SH-SY5Y (cell line): ENCODE measurements around the gene FRAT1.

Experiments
- GATA2 ChIP-seq: IDR thresholded peaks from 2 replicates; pipeline ENCODE4 v1.6.1; 2011; ENCODE audit warnings: mild to moderate bottlenecking, low read depth, low read length
- GATA3 ChIP-seq: IDR thresholded peaks from 2 replicates; pipeline ENCODE4 v1.6.1; 2011; ENCODE audit warnings: low read depth, mild to moderate bottlenecking, low read length, moderate library complexity

The FRAT1 gene

GRCh38 chr10:97298223-97298571 is 20.9 kb upstream of the FRAT1 start:
- TF ChIP-seq GATA3 (no peak), GATA2 (no peak)

- TF ChIP-seq GATA3, result no peak
- no peak for TF ChIP-seq GATA2
These were observed 18.1 kb upstream of the FRAT1 start for GRCh38 chr10:97300980-97301379.

GRCh38 chr10:97302088-97302791 is 16.8 kb upstream of the FRAT1 start:
- TF ChIP-seq GATA2 (no peak), GATA3 (no peak)

GRCh38 chr10:97307441-97307840 is 11.6 kb upstream of the FRAT1 start:
- TF ChIP-seq GATA2 (no peak), GATA3 (no peak)

DNA sequence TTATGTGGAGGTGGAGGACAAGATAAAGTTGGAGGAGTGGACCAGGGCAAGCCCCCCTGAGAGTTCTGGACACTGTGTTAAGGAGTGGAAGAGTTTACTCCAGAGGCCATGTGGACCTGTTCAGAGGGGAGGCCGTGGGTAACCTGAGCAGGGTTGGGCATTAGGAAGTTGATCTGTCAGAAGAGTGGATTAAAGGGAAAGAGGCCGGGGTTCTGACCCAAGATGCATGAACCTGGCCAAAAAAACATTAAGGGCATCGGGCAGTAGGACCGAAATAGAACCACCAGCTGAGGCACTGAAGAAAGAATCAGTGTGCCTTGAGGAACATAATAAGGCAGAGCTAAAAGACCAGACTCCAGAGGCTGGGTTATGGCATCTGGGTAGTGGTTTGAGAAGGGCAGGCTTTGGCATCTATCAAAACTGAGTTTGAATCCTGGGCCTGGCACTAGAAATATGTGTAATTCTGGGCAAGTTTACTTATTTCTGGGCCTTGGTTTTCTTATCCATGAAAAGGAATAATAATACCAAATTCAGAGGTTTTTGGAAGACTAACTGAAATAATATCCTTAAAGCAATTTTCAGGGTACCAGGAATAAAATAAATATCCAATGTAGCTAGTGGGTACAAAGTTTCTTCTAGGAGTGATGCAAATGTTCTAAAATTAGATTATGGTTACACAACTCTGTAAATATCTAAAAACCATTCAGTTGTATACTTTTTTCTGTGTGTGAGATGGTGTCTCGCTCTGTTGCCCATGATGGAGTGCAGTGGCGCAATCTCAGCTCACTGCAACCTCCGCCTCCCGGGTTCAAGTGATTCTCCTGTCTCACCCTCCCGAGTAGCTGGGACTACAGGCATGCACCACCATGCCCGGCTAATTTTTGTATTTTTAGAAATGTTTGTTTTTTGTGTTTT is 10.9 kb upstream of the FRAT1 start:
- TF ChIP-seq GATA2, result no peak
- TF ChIP-seq GATA3, result no peak

- TF ChIP-seq GATA2 (no peak), GATA3 (no peak)
These were observed 7.9 kb upstream of the FRAT1 start for GRCh38 chr10:97311111-97311626.

- TF ChIP-seq GATA3 (no peak), GATA2 (no peak)
These were observed 6.2 kb upstream of the FRAT1 start for GRCh38 chr10:97312897-97313296.

GRCh38 chr10:97314671-97315070 is 4.4 kb upstream of the FRAT1 start:
- no peak for TF ChIP-seq GATA3
- TF ChIP-seq GATA2, result no peak

DNA sequence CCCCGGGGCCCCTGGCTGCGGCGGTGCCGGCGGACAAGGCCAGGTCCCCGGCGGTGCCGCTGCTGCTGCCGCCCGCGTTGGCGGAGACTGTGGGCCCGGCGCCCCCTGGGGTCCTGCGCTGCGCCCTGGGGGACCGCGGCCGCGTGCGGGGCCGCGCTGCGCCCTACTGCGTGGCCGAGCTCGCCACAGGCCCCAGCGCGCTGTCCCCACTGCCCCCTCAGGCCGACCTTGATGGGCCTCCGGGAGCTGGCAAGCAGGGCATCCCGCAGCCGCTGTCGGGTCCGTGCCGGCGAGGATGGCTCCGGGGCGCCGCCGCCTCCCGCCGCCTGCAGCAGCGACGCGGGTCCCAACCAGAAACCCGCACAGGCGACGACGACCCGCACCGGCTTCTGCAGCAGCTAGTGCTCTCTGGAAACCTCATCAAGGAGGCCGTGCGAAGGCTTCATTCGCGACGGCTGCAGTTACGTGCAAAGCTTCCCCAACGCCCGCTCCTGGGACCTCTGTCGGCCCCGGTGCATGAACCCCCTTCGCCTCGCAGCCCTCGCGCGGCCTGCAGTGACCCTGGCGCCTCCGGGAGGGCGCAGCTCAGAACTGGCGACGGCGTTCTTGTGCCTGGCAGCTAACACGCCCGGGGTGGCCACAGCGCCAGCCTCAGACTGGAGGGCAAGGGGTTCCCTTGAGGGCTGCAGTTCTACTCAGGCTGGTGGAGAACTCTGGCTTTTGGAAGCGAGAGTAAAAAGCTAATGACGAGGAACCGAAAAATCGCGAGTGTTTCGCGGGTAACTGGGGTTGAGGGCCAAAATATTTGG is 804 bp downstream of the FRAT1 start:
- TF ChIP-seq GATA2 (no peak), GATA3 (no peak)

- no peak for TF ChIP-seq GATA2
- no peak for TF ChIP-seq GATA3
These were observed 1.5 kb downstream of the FRAT1 start for GRCh38 chr10:97320480-97321031.

- no peak for TF ChIP-seq GATA2
- no peak for TF ChIP-seq GATA3
These were observed 2.1 kb downstream of the FRAT1 start for GRCh38 chr10:97321032-97321803.

- no peak for TF ChIP-seq GATA2
- TF ChIP-seq GATA3, result no peak
These were observed 2.7 kb downstream of the FRAT1 start for GRCh38 chr10:97321804-97322190.

GRCh38 chr10:97323501-97323900 is 4.4 kb downstream of the FRAT1 start:
- no peak for TF ChIP-seq GATA2
- no peak for TF ChIP-seq GATA3

- no peak for TF ChIP-seq GATA2
These were observed 6.7 kb downstream of the FRAT1 start for GRCh38 chr10:97325754-97326153.
